HEK293 (cell line): ENCODE measurements around the gene OTOR.
A peak's percentile ranks its signal among the peaks of the same experiment; 100 is the strongest.

Source experiments
- KLF8 ChIP-seq: fragments of 450-650 bp; formaldehyde crosslinking; IDR thresholded peaks from 2 replicates; pipeline ENCODE4 v1.5.1; 2016; ENCODE audit warnings: missing biosample characterization, missing genetic modification characterization
- KLF9 ChIP-seq: fragments of 450-650 bp; formaldehyde crosslinking; IDR thresholded peaks from 2 replicates; pipeline ENCODE4 v1.5.1; 2016; ENCODE audit warnings: missing biosample characterization, missing genetic modification characterization, low read depth
- SCRT1 ChIP-seq: fragments of 450-650 bp; formaldehyde crosslinking; IDR thresholded peaks from 2 replicates; pipeline ENCODE4 v1.5.1; 2016; ENCODE audit warnings: missing biosample characterization, missing genetic modification characterization, borderline replicate concordance
- SP7 ChIP-seq: fragments of 450-650 bp; formaldehyde crosslinking; IDR thresholded peaks from 2 replicates; pipeline ENCODE4 v1.5.1; 2016; ENCODE audit warnings: missing biosample characterization, missing genetic modification characterization
- YY2 ChIP-seq: fragments of 450-650 bp; formaldehyde crosslinking; IDR thresholded peaks from 2 replicates; pipeline ENCODE4 v1.5.1; 2016; ENCODE audit warnings: missing biosample characterization, missing genetic modification characterization
- ZBTB21 ChIP-seq: fragments of 450-650 bp; formaldehyde crosslinking; IDR thresholded peaks from 2 replicates; pipeline ENCODE4 v1.5.1; 2017; ENCODE audit warnings: missing biosample characterization, missing genetic modification characterization
- ZBTB7A ChIP-seq: fragments of 450-650 bp; formaldehyde crosslinking; IDR thresholded peaks from 2 replicates; pipeline ENCODE4 v1.5.1; 2016; ENCODE audit warnings: low read depth, missing biosample characterization, missing genetic modification characterization
- ZNF133 ChIP-seq: fragments of 450-650 bp; formaldehyde crosslinking; IDR thresholded peaks from 2 replicates; pipeline ENCODE4 v1.5.1; 2016; ENCODE audit warnings: missing biosample characterization, missing genetic modification characterization
- ZNF138 ChIP-seq: fragments of 450-650 bp; formaldehyde crosslinking; IDR thresholded peaks from 2 replicates; pipeline ENCODE4 v1.5.1; 2016; ENCODE audit warnings: missing biosample characterization, missing genetic modification characterization, borderline replicate concordance
- ZNF184 ChIP-seq: fragments of 450-650 bp; IDR thresholded peaks from 2 replicates; pipeline ENCODE4 v1.5.1; 2018; ENCODE audit warnings: missing biosample characterization, mild to moderate bottlenecking, missing genetic modification characterization
- ZNF214 ChIP-seq: fragments of 450-650 bp; formaldehyde crosslinking; IDR thresholded peaks from 2 replicates; pipeline ENCODE4 v1.5.1; 2017; ENCODE audit warnings: missing biosample characterization, mild to moderate bottlenecking, missing genetic modification characterization, borderline replicate concordance
- ZNF248 ChIP-seq: fragments of 450-650 bp; formaldehyde crosslinking; IDR thresholded peaks from 2 replicates; pipeline ENCODE4 v1.5.1; 2017; ENCODE audit warnings: missing biosample characterization, missing genetic modification characterization
- ZNF366 ChIP-seq: fragments of 450-650 bp; formaldehyde crosslinking; conservative IDR thresholded peaks from 2 replicates; pipeline ENCODE4 v1.5.1; 2016; ENCODE audit warnings: missing biosample characterization, missing genetic modification characterization
- ZNF610 ChIP-seq: fragments of 450-650 bp; formaldehyde crosslinking; IDR thresholded peaks from 2 replicates; pipeline ENCODE4 v1.5.1; 2016; ENCODE audit warnings: missing biosample characterization, missing genetic modification characterization, borderline replicate concordance
- ZNF621 ChIP-seq: fragments of 450-650 bp; formaldehyde crosslinking; IDR thresholded peaks from 2 replicates; pipeline ENCODE4 v1.5.1; 2017; ENCODE audit warnings: missing biosample characterization, missing genetic modification characterization
- ZNF624 ChIP-seq: fragments of 450-650 bp; formaldehyde crosslinking; IDR thresholded peaks from 2 replicates; pipeline ENCODE4 v1.5.1; 2017; ENCODE audit warnings: missing biosample characterization, missing genetic modification characterization
- ZNF629 ChIP-seq: fragments of 450-650 bp; formaldehyde crosslinking; IDR thresholded peaks from 2 replicates; pipeline ENCODE4 v1.5.1; 2017; ENCODE audit warnings: missing biosample characterization, missing genetic modification characterization
- ZNF707 ChIP-seq: fragments of 450-650 bp; formaldehyde crosslinking; IDR thresholded peaks from 2 replicates; pipeline ENCODE4 v1.5.1; 2016; ENCODE audit warnings: missing biosample characterization, missing genetic modification characterization
- ZSCAN23 ChIP-seq: fragments of 450-650 bp; formaldehyde crosslinking; IDR thresholded peaks from 2 replicates; pipeline ENCODE4 v1.5.1; 2016; ENCODE audit warnings: missing biosample characterization, missing genetic modification characterization
- TF ChIP-seq, protein P1 (sequence below): fragments of 450-650 bp; formaldehyde crosslinking; IDR thresholded peaks from 2 replicates; pipeline ENCODE4 v1.5.1; 2016; ENCODE audit warnings: missing biosample characterization, missing genetic modification characterization
- TF ChIP-seq, protein P2 (sequence below): fragments of 450-650 bp; formaldehyde crosslinking; IDR thresholded peaks from 2 replicates; pipeline ENCODE4 v1.5.1; 2017; ENCODE audit warnings: missing biosample characterization, missing genetic modification characterization
- TF ChIP-seq, protein P3 (sequence below): fragments of 450-650 bp; formaldehyde crosslinking; IDR thresholded peaks from 2 replicates; pipeline ENCODE4 v1.5.1; 2016; ENCODE audit warnings: missing biosample characterization, missing genetic modification characterization
- TF ChIP-seq, protein P4 (sequence below): fragments of 450-650 bp; IDR thresholded peaks from 2 replicates; pipeline ENCODE4 v1.5.1; 2018; ENCODE audit warnings: missing biosample characterization, missing genetic modification characterization
- TF ChIP-seq, protein P5 (sequence below): fragments of 450-650 bp; formaldehyde crosslinking; optimal IDR thresholded peaks from 2 replicates; pipeline ENCODE3; 2016; ENCODE audit warnings: missing biosample characterization, mild to moderate bottlenecking, missing genetic modification characterization
- TF ChIP-seq, protein P6 (sequence below): fragments of 450-650 bp; formaldehyde crosslinking; IDR thresholded peaks from 2 replicates; pipeline ENCODE4 v1.5.1; 2016; ENCODE audit warnings: missing biosample characterization, missing genetic modification characterization, borderline replicate concordance

Gene OTOR

DNA sequence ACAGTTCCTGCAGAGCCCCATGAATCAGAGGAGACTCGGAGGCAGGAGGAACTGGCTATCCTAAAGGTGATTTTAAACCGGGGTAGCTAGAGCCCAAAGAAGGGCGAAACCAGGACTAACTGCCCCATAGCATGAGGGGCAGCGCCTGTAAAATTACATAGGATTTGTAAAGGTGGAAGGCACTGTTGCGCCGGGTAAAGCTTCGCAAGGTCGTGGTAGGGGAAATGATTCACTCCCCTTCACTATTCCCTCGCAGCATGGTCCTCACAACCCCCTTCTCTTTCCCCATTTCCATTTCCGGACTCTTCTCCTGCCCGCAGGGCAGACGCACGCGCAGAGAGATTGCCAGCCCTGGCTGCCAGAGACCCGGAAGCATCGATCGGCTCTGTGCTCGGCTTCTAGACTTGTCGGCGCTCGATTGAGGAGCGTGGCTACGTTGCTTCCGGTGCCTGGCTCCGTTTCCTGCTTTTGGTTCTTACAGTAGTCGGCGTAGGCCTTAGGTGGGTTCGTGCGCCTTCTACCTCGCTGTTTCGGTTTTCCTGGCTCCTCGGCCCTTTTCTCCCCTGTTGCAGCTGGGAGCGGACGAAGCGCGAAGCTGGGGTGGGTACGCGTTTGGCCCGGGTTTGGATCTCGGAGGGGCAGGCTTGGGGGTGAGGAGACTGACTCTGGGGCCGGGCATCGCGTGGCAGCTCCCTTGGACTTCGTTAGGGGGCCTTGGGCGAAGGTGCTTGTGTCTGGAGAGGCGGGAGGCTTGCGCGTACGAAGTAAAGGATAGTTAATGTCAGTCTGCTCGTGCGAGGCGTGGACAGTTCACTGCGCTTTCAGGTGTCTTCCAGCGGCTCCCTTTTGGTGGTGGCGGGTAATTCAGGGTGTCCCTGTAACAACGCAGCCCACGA, 18.3 kb upstream of the OTOR start, which contains the start of gene SNRPB2 (continued):
- TF ChIP-seq, protein P1, sequence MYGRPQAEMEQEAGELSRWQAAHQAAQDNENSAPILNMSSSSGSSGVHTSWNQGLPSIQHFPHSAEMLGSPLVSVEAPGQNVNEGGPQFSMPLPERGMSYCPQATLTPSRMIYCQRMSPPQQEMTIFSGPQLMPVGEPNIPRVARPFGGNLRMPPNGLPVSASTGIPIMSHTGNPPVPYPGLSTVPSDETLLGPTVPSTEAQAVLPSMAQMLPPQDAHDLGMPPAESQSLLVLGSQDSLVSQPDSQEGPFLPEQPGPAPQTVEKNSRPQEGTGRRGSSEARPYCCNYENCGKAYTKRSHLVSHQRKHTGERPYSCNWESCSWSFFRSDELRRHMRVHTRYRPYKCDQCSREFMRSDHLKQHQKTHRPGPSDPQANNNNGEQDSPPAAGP, result peak; percentile 43; the same call in 1 of the 2 replicates
- TF ChIP-seq ZNF133 (tag by site-specific recombination) (no peak), KLF9 (tag by site-specific recombination) (no peak), ZNF610 (tag by site-specific recombination) (no peak), KLF8 (tag by site-specific recombination) (peak; percentile 42; the same call in 1 of the 2 replicates), ZSCAN23 (tag by site-specific recombination) (no peak), ZNF621 (tag by site-specific recombination) (no peak), ZNF184 (tag by site-specific recombination) (no peak), ZNF624 (tag by site-specific recombination) (no peak), ZNF366 (tag by site-specific recombination) (0 out of 2 replicates have a peak, but pooled peaks have one; percentile 15), ZNF707 (no peak), ZNF138 (tag by site-specific recombination) (no peak), ZNF629 (tag by site-specific recombination) (peak; percentile 60), SP7 (tag by site-specific recombination) (peak; percentile 75), ZNF214 (tag by site-specific recombination) (no peak), ZBTB7A (tag by site-specific recombination) (no peak), YY2 (tag by site-specific recombination) (no peak), SCRT1 (no peak), ZNF248 (tag by site-specific recombination) (no peak), ZBTB21 (tag by site-specific recombination) (no peak)
- TF ChIP-seq, protein P2, sequence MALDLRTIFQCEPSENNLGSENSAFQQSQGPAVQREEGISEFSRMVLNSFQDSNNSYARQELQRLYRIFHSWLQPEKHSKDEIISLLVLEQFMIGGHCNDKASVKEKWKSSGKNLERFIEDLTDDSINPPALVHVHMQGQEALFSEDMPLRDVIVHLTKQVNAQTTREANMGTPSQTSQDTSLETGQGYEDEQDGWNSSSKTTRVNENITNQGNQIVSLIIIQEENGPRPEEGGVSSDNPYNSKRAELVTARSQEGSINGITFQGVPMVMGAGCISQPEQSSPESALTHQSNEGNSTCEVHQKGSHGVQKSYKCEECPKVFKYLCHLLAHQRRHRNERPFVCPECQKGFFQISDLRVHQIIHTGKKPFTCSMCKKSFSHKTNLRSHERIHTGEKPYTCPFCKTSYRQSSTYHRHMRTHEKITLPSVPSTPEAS (tag by site-specific recombination), result no peak
- TF ChIP-seq, protein P3, sequence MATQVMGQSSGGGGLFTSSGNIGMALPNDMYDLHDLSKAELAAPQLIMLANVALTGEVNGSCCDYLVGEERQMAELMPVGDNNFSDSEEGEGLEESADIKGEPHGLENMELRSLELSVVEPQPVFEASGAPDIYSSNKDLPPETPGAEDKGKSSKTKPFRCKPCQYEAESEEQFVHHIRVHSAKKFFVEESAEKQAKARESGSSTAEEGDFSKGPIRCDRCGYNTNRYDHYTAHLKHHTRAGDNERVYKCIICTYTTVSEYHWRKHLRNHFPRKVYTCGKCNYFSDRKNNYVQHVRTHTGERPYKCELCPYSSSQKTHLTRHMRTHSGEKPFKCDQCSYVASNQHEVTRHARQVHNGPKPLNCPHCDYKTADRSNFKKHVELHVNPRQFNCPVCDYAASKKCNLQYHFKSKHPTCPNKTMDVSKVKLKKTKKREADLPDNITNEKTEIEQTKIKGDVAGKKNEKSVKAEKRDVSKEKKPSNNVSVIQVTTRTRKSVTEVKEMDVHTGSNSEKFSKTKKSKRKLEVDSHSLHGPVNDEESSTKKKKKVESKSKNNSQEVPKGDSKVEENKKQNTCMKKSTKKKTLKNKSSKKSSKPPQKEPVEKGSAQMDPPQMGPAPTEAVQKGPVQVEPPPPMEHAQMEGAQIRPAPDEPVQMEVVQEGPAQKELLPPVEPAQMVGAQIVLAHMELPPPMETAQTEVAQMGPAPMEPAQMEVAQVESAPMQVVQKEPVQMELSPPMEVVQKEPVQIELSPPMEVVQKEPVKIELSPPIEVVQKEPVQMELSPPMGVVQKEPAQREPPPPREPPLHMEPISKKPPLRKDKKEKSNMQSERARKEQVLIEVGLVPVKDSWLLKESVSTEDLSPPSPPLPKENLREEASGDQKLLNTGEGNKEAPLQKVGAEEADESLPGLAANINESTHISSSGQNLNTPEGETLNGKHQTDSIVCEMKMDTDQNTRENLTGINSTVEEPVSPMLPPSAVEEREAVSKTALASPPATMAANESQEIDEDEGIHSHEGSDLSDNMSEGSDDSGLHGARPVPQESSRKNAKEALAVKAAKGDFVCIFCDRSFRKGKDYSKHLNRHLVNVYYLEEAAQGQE, result no peak
- TF ChIP-seq, protein P4, sequence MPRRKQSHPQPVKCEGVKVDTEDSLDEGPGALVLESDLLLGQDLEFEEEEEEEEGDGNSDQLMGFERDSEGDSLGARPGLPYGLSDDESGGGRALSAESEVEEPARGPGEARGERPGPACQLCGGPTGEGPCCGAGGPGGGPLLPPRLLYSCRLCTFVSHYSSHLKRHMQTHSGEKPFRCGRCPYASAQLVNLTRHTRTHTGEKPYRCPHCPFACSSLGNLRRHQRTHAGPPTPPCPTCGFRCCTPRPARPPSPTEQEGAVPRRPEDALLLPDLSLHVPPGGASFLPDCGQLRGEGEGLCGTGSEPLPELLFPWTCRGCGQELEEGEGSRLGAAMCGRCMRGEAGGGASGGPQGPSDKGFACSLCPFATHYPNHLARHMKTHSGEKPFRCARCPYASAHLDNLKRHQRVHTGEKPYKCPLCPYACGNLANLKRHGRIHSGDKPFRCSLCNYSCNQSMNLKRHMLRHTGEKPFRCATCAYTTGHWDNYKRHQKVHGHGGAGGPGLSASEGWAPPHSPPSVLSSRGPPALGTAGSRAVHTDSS (tag by site-specific recombination), result no peak
- TF ChIP-seq, protein P5, sequence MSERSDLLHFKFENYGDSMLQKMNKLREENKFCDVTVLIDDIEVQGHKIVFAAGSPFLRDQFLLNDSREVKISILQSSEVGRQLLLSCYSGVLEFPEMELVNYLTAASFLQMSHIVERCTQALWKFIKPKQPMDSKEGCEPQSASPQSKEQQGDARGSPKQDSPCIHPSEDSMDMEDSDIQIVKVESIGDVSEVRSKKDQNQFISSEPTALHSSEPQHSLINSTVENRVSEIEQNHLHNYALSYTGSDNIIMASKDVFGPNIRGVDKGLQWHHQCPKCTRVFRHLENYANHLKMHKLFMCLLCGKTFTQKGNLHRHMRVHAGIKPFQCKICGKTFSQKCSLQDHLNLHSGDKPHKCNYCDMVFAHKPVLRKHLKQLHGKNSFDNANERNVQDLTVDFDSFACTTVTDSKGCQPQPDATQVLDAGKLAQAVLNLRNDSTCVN, result peak; percentile 26
- TF ChIP-seq, protein P6, sequence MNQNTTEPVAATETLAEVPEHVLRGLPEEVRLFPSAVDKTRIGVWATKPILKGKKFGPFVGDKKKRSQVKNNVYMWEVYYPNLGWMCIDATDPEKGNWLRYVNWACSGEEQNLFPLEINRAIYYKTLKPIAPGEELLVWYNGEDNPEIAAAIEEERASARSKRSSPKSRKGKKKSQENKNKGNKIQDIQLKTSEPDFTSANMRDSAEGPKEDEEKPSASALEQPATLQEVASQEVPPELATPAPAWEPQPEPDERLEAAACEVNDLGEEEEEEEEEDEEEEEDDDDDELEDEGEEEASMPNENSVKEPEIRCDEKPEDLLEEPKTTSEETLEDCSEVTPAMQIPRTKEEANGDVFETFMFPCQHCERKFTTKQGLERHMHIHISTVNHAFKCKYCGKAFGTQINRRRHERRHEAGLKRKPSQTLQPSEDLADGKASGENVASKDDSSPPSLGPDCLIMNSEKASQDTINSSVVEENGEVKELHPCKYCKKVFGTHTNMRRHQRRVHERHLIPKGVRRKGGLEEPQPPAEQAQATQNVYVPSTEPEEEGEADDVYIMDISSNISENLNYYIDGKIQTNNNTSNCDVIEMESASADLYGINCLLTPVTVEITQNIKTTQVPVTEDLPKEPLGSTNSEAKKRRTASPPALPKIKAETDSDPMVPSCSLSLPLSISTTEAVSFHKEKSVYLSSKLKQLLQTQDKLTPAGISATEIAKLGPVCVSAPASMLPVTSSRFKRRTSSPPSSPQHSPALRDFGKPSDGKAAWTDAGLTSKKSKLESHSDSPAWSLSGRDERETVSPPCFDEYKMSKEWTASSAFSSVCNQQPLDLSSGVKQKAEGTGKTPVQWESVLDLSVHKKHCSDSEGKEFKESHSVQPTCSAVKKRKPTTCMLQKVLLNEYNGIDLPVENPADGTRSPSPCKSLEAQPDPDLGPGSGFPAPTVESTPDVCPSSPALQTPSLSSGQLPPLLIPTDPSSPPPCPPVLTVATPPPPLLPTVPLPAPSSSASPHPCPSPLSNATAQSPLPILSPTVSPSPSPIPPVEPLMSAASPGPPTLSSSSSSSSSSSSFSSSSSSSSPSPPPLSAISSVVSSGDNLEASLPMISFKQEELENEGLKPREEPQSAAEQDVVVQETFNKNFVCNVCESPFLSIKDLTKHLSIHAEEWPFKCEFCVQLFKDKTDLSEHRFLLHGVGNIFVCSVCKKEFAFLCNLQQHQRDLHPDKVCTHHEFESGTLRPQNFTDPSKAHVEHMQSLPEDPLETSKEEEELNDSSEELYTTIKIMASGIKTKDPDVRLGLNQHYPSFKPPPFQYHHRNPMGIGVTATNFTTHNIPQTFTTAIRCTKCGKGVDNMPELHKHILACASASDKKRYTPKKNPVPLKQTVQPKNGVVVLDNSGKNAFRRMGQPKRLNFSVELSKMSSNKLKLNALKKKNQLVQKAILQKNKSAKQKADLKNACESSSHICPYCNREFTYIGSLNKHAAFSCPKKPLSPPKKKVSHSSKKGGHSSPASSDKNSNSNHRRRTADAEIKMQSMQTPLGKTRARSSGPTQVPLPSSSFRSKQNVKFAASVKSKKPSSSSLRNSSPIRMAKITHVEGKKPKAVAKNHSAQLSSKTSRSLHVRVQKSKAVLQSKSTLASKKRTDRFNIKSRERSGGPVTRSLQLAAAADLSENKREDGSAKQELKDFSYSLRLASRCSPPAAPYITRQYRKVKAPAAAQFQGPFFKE (tag by site-specific recombination), result no peak
